GM18519 (cell line): ENCODE data around the gene MTARC1.

Source experiments
- ATAC-seq: cut with Tn5 transposase; IDR thresholded peaks from one replicate; pipeline ENCODE4 v1.9.1; 2021; ENCODE audit warnings: mild to moderate bottlenecking, moderate library complexity; ENCODE audit not compliant: unreplicated experiment, low FRiP score

MTARC1 gene

DNA sequence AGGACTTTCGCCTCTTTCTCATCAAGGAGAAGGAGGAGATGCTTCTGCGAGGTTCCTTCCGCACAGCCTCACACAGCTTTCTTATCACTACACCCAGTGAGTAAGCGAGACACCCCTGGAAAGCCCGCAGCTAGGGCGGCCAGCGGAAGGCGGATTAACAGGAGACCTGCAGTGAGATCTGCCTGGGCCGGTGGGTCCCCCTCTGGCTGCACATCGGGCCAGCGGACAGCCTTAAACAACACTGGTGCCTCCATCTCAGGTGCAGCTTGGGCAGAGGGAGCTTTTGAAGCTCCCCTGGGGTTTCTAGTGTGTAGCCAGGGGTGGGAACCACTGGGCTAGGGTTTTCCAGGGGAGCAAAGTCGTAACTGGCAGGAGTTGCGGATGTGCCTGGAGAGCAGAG is 17.5 kb upstream of the MTARC1 start:
- ATAC-seq = no peak

DNA sequence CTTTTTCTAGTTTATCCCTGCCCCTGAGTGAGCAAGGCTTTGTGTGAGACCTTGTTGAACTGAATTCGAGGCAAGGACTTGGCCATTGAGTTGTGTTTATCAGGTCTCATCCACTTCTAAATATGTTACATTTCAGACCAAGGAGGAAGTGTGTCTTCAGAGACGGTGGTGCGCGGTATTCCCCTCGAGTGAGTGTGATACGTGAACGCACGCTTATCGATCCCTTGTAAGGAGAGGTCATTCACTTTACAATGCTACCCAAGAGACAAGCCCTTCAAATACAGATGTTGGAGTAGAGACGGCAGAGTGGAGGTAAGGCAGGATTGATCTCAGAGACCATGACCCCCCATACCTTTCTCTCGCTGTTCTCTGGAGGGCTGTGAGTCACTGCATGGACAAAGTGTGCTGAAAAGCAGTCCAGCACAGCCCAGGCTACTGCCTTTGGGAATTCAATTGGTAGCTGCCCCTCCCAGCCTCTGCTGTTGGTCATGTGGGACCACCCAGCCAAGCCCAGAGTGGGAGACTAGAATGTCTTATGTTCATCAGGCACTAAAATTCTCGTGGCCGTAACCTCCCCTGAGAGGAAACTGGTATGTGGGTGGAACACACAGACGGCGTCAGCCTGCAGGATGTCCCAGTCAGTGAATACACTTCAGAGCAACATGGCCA is 16.3 kb upstream of the MTARC1 start:
- peak; percentile 75 for ATAC-seq

DNA sequence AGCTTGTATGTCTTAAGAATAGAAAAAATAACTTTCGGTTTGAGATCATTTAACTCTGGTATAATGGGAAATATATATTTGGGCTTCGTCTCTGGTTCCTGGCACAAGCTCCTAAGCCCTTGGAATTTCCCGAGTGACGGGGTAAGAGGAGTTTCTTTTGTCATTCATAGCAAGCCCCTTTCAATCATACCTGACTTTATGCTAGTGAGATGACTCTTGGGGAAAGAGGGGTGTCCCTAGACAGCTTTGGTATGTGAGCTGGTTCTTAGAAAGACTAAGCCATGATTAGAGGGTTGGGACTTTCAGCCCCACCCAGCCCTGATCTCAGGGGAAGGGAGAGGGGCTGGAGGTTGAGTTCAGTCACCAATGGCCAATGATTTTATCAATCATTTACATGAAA is 13.9 kb upstream of the MTARC1 start:
- no peak for ATAC-seq

DNA sequence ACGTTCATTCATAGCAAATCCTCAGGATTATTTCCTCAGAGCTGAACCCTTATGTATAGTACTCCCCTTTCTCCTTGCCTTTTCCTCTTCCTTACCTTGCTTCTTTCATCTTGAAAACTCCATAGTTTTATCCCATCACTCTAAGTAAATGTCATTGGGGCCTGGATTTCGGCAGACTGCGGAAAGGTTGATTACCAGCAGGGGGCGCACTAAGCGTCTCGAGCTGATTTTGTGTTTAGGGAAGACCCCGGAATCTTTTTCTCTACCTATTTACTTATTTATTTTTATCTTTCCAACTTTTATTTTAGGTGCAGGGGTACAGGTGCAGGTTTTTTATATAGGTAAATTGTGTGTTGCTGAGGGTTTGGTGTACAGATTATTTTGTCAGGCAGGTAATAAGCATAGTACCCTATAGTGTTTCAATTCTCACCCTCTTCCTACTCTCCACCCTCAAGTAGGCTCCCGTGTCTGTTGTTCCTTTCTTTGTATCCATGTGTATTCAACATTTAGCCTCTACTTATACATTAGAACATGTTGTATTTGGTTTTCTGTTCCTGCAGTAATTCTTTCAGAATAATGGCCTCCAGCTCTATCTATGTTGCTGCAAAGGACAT is 11.4 kb upstream of the MTARC1 start:
- no peak for ATAC-seq

DNA sequence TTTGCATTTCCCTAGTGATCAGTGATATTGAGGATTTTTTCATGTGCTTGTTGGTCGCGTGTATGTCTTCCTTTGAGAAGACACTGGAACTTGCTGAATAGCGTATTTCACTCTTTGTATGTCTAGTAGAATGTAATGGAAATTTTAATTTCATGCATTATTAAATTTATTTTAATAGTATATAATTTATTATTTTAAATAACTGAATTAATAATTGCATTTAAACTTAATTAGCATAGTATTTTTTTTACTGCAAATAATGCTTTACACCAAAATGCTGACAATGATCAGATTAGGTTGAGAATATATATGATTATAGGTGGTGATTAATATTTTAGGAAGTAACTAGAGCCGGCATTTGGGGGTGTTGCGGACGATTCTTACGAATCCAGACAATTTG is 10.5 kb upstream of the MTARC1 start:
- ATAC-seq = no peak

DNA sequence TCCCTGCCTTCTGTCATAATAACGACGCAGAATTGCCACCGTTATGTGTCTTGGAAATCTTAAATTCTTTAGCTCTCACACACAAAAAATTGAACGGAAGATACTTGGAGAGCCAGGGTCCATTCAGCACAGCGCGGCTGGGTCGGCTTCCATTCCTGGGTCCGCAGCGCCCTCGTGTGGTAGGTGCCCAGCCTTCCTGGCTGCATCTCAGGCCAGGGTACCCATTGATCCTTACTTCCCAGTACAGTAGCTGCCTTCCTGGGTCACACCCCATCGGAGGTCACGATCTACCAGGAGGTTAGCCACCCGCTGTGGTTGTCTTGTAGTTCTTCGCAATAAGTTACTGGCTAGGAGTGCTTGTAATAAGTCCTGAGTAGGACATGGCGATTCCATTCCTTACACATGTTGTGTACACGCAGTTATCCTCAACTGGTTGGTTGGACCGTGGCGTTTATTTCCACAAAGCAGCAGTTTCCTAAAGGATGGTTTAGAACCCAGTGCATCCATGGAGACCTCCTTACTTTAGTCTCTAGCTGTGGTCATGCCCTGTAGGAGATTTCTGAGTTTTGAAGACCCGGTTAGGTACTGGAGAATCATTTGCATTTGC is 9.9 kb upstream of the MTARC1 start:
- ATAC-seq = peak; percentile 49

DNA sequence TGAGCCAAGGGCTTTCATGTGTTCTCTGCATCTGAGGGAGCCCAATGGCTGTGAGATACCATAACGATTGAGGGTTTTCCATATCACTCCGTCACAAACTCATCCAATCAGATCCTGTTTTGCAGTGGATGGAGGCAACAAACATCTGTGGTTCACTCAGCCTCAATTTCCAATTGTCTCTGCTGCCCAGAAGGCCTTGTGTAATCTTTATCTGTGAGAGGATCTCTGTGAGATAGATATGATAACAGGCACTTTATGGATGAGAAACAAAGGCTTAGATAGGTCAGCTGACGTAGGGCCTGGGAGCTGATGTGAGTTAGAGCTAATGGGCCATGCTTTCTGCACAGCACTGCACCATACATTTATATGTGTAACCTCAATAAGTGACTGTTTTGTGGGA is 3.3 kb upstream of the MTARC1 start:
- ATAC-seq = no peak

DNA sequence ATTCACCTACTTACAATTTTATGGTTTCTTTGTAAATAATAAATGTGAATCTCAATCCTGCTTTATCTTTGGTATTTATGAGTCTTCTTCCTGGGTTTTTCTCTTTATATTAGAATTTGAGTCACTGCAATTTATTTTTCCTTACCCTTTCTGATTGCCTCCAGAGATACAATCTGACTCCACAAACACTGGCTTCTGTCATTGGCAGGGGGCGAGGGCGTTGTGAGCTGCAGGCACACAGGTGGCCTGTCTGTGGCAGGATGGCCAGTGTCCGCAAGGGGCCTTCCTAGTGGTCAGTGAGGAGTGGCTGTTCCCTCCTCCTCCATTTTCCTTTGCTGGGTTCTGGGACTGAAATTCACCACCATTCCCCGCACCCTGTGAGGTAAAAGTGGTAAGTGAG is 2.0 kb upstream of the MTARC1 start:
- ATAC-seq = no peak

DNA sequence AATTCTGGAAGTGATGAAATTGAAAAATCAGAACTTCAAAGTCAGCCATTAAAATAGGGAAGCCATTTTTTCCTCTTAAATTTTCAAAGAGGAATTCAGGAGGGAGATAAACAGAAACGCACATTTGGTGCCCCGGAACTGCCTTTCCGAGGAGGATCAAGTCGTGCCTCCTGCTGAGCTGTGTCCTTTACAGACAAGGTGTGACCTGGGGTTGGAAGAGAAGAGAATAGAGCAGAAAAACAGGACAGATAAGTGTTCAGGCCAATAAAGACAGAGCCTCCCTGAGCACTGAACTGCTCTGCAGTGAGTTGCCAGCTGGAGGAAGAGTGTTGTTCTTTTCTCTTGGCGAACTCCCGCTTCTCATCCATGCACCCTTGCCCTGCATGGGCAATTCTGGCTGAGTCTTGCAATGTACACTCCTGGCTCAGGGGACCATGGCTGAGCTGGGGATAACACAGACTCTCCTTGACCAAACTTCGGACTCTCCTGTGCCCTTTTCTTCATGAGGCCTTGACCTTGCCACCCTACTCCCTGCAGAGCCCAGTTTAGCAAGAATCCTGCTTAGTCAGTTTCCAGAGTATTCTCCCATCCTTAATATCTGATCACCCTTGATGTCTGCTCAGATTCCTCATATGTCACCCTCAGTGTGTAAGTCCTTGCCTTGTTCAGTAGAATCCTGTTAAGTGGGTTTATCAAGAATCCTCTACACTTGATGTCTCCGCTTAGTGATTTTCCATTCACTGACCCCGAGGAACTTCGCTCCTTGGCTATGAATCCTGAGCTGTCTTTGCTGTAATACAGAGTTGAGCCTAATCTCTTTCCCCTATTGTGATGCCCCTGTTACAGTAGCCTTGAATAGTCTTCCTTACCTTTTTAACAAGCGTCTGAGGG is 1.3 kb upstream of the MTARC1 start:
- no peak for ATAC-seq

DNA sequence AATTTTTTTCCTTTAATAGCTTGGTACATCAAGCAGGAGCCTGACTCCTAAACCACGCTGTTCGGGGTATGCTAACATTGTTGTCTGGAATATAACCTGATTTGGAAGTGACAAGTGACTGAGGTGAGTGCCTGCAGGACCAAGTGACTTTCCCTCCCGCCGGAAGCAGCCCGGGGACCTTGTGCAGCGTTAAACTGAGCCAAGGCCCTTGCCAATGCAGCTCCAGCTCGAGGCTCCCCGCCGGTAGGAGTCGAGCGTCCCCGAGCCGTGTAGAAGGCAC is 716 bp upstream of the MTARC1 start:
- no peak for ATAC-seq

DNA sequence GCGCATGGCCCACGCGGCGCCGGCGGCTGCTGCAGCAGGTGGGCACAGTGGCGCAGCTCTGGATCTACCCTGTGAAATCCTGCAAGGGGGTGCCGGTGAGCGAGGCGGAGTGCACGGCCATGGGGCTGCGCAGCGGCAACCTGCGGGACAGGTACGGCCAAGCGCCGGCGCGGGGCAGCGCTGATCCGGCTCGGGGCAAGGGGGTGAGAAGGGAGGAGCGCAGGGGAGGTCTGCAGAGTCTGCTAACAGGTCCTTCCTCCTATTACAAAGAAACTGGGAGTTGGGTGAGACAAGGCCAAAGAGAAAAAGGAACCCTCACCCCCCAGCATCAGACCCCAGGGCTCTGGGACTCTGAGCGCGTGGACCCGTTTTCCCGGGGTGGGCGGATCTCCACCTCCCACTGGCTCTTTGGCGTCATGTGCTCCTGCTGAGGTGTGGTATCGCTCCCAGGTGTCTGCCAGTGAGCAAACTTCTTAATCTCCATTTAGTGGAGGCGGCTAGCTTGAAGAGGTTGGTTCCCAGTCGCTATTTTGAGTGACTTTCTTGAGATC is 431 bp downstream of the MTARC1 start:
- no peak for ATAC-seq

DNA sequence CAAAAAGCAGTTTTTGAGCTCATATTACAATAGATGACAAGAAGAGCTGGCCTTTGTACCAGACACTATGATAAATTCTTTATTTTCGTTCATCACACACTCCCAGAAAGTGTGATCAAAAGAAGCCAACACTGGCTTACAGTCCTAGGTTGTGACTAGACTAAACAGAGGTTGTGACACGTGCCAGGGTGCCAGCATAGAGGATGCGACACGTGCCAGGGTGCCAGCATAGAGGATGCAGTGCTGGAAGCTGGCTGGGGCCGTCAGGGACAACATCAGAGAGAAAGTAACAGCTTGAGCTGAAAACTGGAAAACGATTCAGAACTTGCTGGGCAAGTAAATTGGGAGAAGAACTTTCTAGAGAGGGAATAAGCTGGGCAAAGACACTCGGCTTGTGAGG is 2.2 kb downstream of the MTARC1 start:
- no peak for ATAC-seq

DNA sequence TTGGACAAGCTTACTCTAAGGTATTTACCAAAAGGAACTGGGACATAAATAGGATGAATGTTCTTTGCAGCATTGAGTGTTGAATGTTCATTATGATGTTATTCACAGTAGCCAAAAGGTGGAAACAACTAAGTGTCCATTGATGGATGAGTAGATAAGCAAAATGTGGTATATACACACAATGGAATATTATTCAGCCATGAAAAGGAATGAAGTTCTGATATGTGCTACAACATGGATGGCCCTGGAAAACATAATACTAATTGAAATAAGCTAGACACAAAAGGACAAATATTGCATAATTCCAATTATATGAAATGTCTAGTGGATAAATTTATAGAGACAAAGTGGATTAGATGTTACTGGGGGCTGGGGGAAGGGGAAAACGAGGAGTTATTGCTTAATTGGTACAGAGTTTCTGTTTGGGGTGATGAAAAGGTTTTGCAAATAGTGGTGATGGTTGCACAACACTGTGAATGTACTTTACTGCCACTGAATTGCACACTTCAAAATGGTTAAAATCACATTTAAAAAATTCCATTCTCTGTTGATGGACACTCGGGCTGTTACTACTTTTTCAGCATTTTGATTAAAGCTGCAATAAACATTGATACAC is 2.9 kb downstream of the MTARC1 start:
- no peak for ATAC-seq

DNA sequence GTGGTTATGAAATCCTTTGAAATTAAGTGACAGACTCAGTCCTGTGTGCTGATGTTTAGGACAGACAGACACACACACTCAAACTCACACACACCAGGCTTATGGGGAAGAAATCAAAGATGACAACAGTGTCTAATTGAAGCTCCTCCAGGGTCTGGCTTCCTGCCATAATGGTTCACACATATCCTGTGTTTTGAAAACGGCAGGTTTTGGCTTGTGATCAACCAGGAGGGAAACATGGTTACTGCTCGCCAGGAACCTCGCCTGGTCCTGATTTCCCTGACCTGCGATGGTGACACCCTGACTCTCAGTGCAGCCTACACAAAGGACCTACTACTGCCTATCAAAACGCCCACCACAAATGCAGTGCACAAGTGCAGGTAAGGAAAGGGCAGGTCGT is 4.6 kb downstream of the MTARC1 start:
- no peak for ATAC-seq

DNA sequence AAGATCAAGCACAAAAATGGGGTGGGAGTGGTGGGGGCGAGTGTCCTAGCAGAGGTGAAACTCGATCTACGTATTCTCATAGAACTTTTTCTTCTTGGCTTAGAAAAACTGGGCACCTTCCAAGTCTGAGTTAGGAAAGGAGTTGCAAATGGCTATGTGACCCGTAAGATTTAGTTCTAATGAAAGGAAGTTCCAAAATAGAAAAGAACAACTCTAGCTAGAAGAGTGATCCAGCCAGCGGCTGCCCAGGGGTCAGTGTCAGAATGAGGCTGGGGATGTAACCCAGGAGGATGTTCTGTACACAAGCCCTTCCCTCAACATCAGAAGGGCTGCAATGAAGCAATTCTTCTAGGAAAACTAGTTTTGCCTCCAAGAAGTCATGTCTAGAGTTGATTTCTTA is 5.2 kb downstream of the MTARC1 start:
- ATAC-seq = no peak

DNA sequence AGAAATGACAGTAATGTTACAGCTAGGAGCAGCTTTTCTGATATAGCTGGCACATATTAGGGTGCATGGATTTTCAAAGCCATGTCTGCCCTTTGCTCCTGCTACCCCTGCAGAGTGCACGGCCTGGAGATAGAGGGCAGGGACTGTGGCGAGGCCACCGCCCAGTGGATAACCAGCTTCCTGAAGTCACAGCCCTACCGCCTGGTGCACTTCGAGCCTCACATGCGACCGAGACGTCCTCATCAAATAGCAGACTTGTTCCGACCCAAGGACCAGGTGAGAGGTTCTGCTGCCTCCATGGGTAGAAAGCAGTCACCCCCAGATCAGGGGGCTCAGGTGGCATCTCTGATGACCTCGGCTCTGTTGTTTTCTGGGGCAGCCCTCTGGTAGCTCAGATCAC is 9.8 kb downstream of the MTARC1 start:
- ATAC-seq = no peak

DNA sequence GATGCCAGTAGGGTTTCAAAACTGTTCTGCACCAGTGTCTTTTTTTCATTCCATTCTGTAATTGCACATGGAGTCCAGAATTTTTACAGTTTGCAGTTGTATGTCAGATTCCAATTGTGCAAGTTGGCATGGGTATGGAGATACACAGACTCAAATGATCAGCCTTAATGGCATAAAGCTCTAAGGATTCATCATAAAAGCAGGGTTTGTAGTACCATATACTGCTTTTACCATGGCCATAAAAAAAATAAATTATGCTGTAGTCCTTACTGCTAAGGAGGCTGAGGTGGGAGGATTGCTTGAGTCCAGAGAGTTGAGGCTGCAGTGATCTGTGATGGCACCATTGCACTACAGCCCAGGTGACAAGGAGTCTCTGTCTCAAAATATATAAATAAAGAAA is 10.3 kb downstream of the MTARC1 start:
- no peak for ATAC-seq

DNA sequence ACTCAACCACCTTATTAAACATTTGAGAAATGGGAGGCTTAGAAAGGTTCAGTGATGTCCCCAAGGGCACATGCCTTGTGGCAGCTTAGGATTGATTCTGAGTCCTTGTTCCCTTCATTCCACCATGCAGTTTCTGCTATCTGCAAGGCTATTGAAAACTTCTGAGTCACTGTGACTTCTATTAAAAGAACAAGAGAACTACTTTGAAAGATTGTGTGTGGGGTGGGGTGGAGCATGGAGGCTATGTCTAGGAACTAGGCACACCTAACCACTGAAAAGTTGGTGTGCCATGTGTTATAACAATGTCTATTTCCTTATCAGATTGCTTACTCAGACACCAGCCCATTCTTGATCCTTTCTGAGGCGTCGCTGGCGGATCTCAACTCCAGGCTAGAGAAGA is 10.8 kb downstream of the MTARC1 start:
- no peak for ATAC-seq

DNA sequence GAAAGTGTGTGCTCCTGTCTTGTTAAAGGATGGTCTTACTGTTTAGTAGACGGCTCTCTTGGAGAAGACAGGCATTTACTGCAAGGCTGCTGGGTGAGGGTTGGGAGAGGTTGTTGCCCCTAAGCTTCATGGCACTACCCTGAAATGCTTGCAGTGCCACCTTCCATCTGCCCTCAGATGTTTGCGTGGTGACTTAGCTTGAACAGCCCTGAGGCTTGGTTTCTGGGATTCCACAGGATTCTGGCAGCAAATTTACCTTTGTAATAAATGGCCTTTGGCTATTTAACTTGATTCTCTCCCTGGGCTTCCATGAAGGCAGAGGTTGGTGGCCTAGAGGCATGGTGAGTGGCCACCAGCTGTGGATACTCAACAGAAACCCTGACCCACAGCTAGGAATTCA is 11.6 kb downstream of the MTARC1 start:
- ATAC-seq = no peak

DNA sequence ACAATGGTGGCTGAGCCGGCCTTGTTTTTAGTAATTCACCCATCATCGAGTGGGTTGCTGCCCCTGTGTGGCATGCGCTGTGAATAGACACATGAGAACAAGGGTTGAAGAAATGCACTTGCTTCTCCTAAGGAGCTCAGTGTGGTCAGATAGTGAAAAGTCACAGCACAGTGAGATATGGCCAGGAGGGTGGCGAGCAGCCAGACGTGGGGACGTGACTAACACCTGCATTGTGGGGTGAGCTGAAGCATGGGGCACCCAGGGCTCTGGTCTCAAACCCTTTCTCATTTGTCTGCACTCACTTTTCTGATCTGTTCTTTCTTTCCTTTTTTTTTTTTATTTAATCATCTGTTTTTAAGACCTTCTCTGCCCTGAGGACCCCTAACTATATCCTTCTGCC is 13.5 kb downstream of the MTARC1 start:
- no peak for ATAC-seq
